Mammary microvascular endothelial cell (primary cell): Measurements from ENCODE around the gene RADX. TPM values are rescaled to one million over a fixed set of nuclear protein-coding genes. Genes with fewer than 3 reads are reported as not detected.

Experiments used
- total RNA-seq: library from RNA; depleted of rRNA; stranded (reverse); fragments of >200 nt; gene quantifications from 2 replicates; pipeline ENCODE4 v1.2.3, GENCODE V29; 2015

RADX gene
- total RNA-seq, result 0.20 and 0.33 TPM in 2 replicates

DNA sequence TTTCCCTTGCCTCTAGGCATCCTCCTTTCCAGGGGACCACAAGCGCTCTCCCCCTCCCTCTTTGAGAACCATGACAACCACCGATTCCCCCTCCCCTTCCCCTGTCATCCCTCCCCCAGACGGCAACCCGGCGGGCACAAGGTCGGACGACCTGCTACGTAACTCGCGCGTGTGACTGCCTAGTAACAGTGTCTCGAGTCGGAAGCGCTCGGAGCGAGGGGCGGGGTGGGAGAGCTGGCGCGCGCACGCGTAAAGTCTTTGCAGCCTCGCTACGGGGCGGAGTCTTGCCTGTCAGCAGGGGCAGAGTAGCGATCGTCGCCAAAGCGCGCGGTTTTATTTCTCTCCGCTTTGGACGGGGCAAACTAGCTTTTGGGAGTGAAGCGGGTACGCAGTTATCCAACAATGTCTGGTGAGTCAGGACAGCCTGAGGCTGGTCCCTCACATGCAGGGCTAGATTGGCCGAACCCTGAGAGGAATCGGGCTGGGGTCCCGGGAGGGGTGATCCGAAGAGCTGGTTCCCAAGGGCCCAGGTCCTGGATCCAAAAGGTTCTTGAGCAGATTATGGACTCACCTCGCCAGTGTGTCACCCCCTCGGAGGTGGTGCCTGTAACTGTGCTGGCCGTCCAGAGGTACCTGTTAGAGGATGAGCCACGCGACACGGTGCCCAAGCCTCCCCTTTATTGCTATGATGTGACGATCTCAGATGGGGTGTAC, at the start of gene RADX:
Gene RADX, plus strand, starts transcription at position 300 of the 714 bp plus-strand sequence. Its CDS starts 103 bp downstream, at position 403.

GRCh38 chrX:106726485-106727437, 115.0 kb downstream of the RADX start, which contains the start of gene RNF128:
Gene RNF128, plus strand, starts transcription at chrX:106726701. Its CDS starts 213 bp downstream, at chrX:106726914.

Other genes starting within 250 kb of the RADX start
- not detected in 2 replicates for gene RNF128, start 114.7 kb downstream of the RADX start, total RNA-seq
- gene TBC1D8B, start 190.7 kb downstream of the RADX start, total RNA-seq, result 3.1 TPM in 2 replicates